Stimulated activated CD8-positive, alpha-beta memory T cell treated with anti-CD3 and anti-CD28 coated beads, Interleukin-12 subunit alpha, Interleukin-12 subunit beta, amount 100 ng/mL, for 1 hour (primary cell): ENCODE measurements around the gene SNX6.
"Not testable (repeated sequence)": the region's sequence is repeated elsewhere in the genome, so short reads cannot be mapped to it uniquely, and the experiment has no call there.

Experiments used
- DNase-seq: peaks from one replicate; pipeline ENCODE4 v3.0.0-alpha.2; 2020; ENCODE audit warnings: low read depth

The SNX6 gene

GRCh38 chr14:34562776-34563150 lies 67.2 kb downstream of the SNX6 start:
- DNase-seq, result no peak

GRCh38 chr14:34562037-34562775 lies 67.7 kb downstream of the SNX6 start:
- not testable (repeated sequence) for DNase-seq

GRCh38 chr14:34556498-34556829 lies 73.5 kb downstream of the SNX6 start:
- DNase-seq, result not testable (repeated sequence)

GRCh38 chr14:34555583-34556497 lies 74.1 kb downstream of the SNX6 start:
- DNase-seq, result not testable (repeated sequence)

- no peak for DNase-seq
These were observed 75.3 kb downstream of the SNX6 start for GRCh38 chr14:34554540-34555250.

- not testable (repeated sequence) for DNase-seq
These were observed 80.5 kb downstream of the SNX6 start for GRCh38 chr14:34549276-34549966.

- DNase-seq, result no peak
These were observed 81.4 kb downstream of the SNX6 start for GRCh38 chr14:34548472-34548981.

GRCh38 chr14:34547136-34547520 lies 82.8 kb downstream of the SNX6 start:
- DNase-seq, result not testable (repeated sequence)

GRCh38 chr14:34546272-34547135 lies 83.4 kb downstream of the SNX6 start:
- DNase-seq, result not testable (repeated sequence)

- not testable (repeated sequence) for DNase-seq
These were observed 89.5 kb downstream of the SNX6 start for GRCh38 chr14:34540181-34541059.

- peak; percentile 89 for DNase-seq
These were observed 90.4 kb downstream of the SNX6 start, which contains the start of gene EAPP for GRCh38 chr14:34539407-34540180. EAPP (minus strand) TSS chr14:34539701; CDS start chr14:34539628, 73 bp downstream.

- no peak for DNase-seq
These were observed 91.0 kb downstream of the SNX6 start for GRCh38 chr14:34538871-34539406.

GRCh38 chr14:34538096-34538495 lies 91.9 kb downstream of the SNX6 start:
- DNase-seq, result not testable (repeated sequence)

GRCh38 chr14:34537677-34538009 lies 92.3 kb downstream of the SNX6 start:
- no peak for DNase-seq

GRCh38 chr14:34536951-34537676 lies 92.8 kb downstream of the SNX6 start:
- no peak for DNase-seq

- no peak for DNase-seq
These were observed 102.4 kb downstream of the SNX6 start for GRCh38 chr14:34527591-34527990.

GRCh38 chr14:34524216-34524615 lies 105.7 kb downstream of the SNX6 start:
- DNase-seq, result not testable (repeated sequence)

- DNase-seq, result no peak
These were observed 107.5 kb downstream of the SNX6 start for GRCh38 chr14:34522496-34522895.
